Esophagus (tissue), 2 donors: ENCODE data around the gene STAT2. TPM values are rescaled to one million over a fixed set of nuclear protein-coding genes. Genes with fewer than 3 reads are reported as not detected.
"Not testable (repeated sequence)": the region's sequence is repeated elsewhere in the genome, so short reads cannot be mapped to it uniquely, and the experiment has no call there.

Experiments used
- H3K27ac ChIP-seq, 2 donors: one replicate each; pipeline ENCODE4 v1.5.1; 2013; ENCODE audit warnings: low read depth in 2 of 2, mild to moderate bottlenecking in 2 of 2, inconsistent platforms in 1 of 2, low read length in 1 of 2, moderate library complexity in 1 of 2
- H3K27me3 ChIP-seq, 2 donors: one replicate each; pipeline ENCODE4 v1.6.1; 2013; ENCODE audit warnings: low read length in 2 of 2, control low read depth in 1 of 2, mild to moderate bottlenecking in 1 of 2; ENCODE audit not compliant: insufficient read depth in 2 of 2, control insufficient read depth in 1 of 2
- H3K36me3 ChIP-seq, 2 donors: one replicate each; pipeline ENCODE4 v1.6.1; 2013; ENCODE audit warnings: low read length in 1 of 2; ENCODE audit not compliant: control insufficient read depth in 2 of 2, insufficient read depth in 2 of 2
- H3K4me1 ChIP-seq, 2 donors: one replicate each; pipeline ENCODE4 v1.6.1; 2013; ENCODE audit warnings: low read length in 1 of 2; ENCODE audit not compliant: control insufficient read depth in 2 of 2, insufficient read depth in 2 of 2
- H3K4me3 ChIP-seq, 2 donors: one replicate each; pipeline ENCODE4 v1.5.1; 2013; ENCODE audit warnings: low read length in 2 of 2, mild to moderate bottlenecking in 2 of 2, low read depth in 1 of 2, moderate library complexity in 1 of 2
- H3K9me3 ChIP-seq, 2 donors: one replicate each; pipeline ENCODE4 v1.6.1; 2013; ENCODE audit warnings: mild to moderate bottlenecking in 2 of 2, low read depth in 1 of 2, low read length in 1 of 2, moderate library complexity in 1 of 2; ENCODE audit not compliant: control insufficient read depth in 2 of 2, insufficient read depth in 1 of 2
- WGBS, 2 donors: extraction: QIAGEN DNeasy Blood & Tissue Kit; methylation state at CpG; one replicate each; pipeline ENCODE4 v1.1.7; 2013; 5-methylcytosine and 5-hydroxymethylcytosine counted together
- polyA plus RNA-seq, 2 donors: library from polyadenylated mRNA; stranded (reverse); fragments of 200-250 nt; gene quantifications; one replicate each; pipeline ENCODE4 v1.2.3, GENCODE V29; 2013
- donor health status: healthy with polysubstance abuse.
- donor health status: Bipolar disorder and iron deficiency.

STAT2 gene
- polyA plus RNA-seq, 2 donors: 23.9 to 35.1 TPM

GRCh38 chr12:56362130-56363059 lies 2.5 kb upstream of the STAT2 start, which contains the start of gene APOF:
Gene APOF, minus strand, starts transcription at chr12:56362857. Its CDS starts 112 bp downstream, at chr12:56362745.
- Histone ChIP-seq H3K9me3 (no peaks in the 10 kb centered on the region), H3K4me1 (no peaks in the 10 kb centered on the region), H3K4me3 (no peak within 1 kb of the TSS), H3K27me3 (no peaks in the 10 kb centered on the region), H3K27ac (no peak within 1 kb of the TSS), H3K36me3 (no peaks in the 10 kb centered on the region)
- WGBS, 2 donors: 94 to 96% methylated on average over 10 of the region's 10 CpGs

- Histone ChIP-seq H3K36me3 (no peaks in the 10 kb centered on the region), H3K27ac (no peak overlapping the region), H3K4me1 (no peaks in the 10 kb centered on the region), H3K27me3 (no peaks in the 10 kb centered on the region), H3K9me3 (no peaks in the 10 kb centered on the region), H3K4me3 (no peak overlapping the region)
- WGBS, 2 donors: 80 to 82% methylated on average over 8 of the region's 8 CpGs
Observed at GRCh38 chr12:56361487-56362129, 1.7 kb upstream of the STAT2 start.

- H3K27ac ChIP-seq: peak overlapping the region in 1 of 2 donors; percentile 71
- H3K9me3 ChIP-seq: no peaks in the 10 kb centered on the region
- no peaks in the 10 kb centered on the region for H3K27me3 ChIP-seq
- peaks cover 20 to 22% of the 10 kb centered on the region in 2 donors for H3K36me3 ChIP-seq
- no peaks in the 10 kb centered on the region for H3K4me1 ChIP-seq
- 7 to 10% methylated on average over 1 of the region's 1 CpG for WGBS, 2 donors
- peak overlapping the region in 1 of 2 donors; percentile 72 for H3K4me3 ChIP-seq
Observed at GRCh38 chr12:56358836-56359532, 923 bp downstream of the STAT2 start.

- Histone ChIP-seq H3K27ac (no peak overlapping the region), H3K9me3 (no peaks in the 10 kb centered on the region), H3K4me1 (no peaks in the 10 kb centered on the region), H3K27me3 (no peaks in the 10 kb centered on the region), H3K36me3 (peaks cover 36 to 58% of the 10 kb centered on the region in 2 donors), H3K4me3 (no peak overlapping the region)
- WGBS, 2 donors: 94% methylated on average over 2 of the region's 2 CpGs
Observed at GRCh38 chr12:56351325-56351724, 8.6 kb downstream of the STAT2 start.

GRCh38 chr12:56350662-56351061 lies 9.2 kb downstream of the STAT2 start:
- Histone ChIP-seq H3K9me3 (no peaks in the 10 kb centered on the region), H3K4me3 (no peak overlapping the region), H3K4me1 (no peaks in the 10 kb centered on the region), H3K27me3 (no peaks in the 10 kb centered on the region), H3K36me3 (peaks cover 29 to 51% of the 10 kb centered on the region in 2 donors), H3K27ac (no peak overlapping the region)
- WGBS, 2 donors: 66 to 67% methylated on average over 2 of the region's 2 CpGs

GRCh38 chr12:56348776-56349175 lies 11.1 kb downstream of the STAT2 start:
- H3K4me1 ChIP-seq: no peaks in the 10 kb centered on the region
- no peaks in the 10 kb centered on the region for H3K27me3 ChIP-seq
- peaks cover 16 to 40% of the 10 kb centered on the region in 2 donors for H3K36me3 ChIP-seq
- H3K4me3 ChIP-seq: no peak overlapping the region
- H3K27ac ChIP-seq: no peak overlapping the region
- 93 to 97% methylated on average over 5 of the region's 5 CpGs for WGBS, 2 donors
- H3K9me3 ChIP-seq: no peaks in the 10 kb centered on the region

GRCh38 chr12:56347255-56347654 lies 12.7 kb downstream of the STAT2 start:
- not testable (repeated sequence) for H3K4me3 ChIP-seq
- WGBS, 2 donors: 88 to 89% methylated on average over 9 of the region's 9 CpGs

GRCh38 chr12:56346675-56347074 lies 13.2 kb downstream of the STAT2 start:
- Histone ChIP-seq H3K36me3 (peaks cover 24 to 49% of the 10 kb centered on the region in 2 donors), H3K27me3 (no peaks in the 10 kb centered on the region), H3K4me1 (no peaks in the 10 kb centered on the region), H3K4me3 (no peak overlapping the region), H3K9me3 (no peaks in the 10 kb centered on the region), H3K27ac (no peak overlapping the region)
- 84 to 86% methylated on average over 7 of the region's 7 CpGs for WGBS, 2 donors

More at GRCh38 chr12:56347255-56347654, 12.7 kb downstream of the STAT2 start:
- H3K36me3 ChIP-seq: peaks cover 24 to 50% of the 10 kb centered on the region in 2 donors
- H3K4me1 ChIP-seq, H3K27me3 ChIP-seq, H3K9me3 ChIP-seq, H3K27ac ChIP-seq: not testable (repeated sequence)

- H3K9me3 ChIP-seq, H3K4me3 ChIP-seq, H3K4me1 ChIP-seq, H3K27ac ChIP-seq, H3K27me3 ChIP-seq: not testable (repeated sequence)
- WGBS, 2 donors: 100% methylated on average over 2 of the region's 2 CpGs
- peaks cover 8 to 19% of the 10 kb centered on the region in 2 donors for H3K36me3 ChIP-seq
Observed at GRCh38 chr12:56342290-56342689, 17.6 kb downstream of the STAT2 start.
